ENCODE results near the gene UBXN11. TPM values are rescaled to one million over a fixed set of nuclear protein-coding genes. Genes with fewer than 3 reads are reported as not detected.
"Not testable (repeated sequence)": the region's sequence is repeated elsewhere in the genome, so short reads cannot be mapped to it uniquely, and the experiment has no call there.

UBXN11 gene
- total RNA-seq, 1 donor, result 5.8 TPM

DNA sequence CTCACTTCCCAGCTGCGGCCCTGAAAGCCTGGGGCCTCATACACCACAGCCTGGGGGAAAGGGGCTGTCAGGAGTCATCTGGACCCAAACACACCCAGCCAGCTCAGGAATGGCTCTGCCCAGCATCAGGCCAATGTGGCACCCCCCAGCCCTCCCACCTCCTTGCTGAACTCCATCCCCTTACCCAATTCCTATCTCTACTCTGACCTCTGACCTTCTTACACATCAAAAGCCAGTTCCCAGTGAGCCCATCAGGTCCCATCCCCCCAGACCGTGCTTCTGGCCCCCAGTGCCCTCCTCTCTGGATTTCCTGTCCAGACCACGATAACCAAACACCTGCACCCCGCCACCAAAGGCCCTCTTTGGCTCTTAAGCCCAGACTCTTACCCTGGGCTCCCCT, 31.2 kb upstream of the UBXN11 start:
- H3K4me3 ChIP-seq (ENCODE audit: insufficient read depth, low read length), result no peak overlapping the region
- no peak overlapping the region for H3K4me2 ChIP-seq (ENCODE audit: insufficient read depth, low read length)
- no peaks in the 10 kb centered on the region for H3K79me2 ChIP-seq (ENCODE audit: insufficient read depth, low read length)
- no peaks in the 10 kb centered on the region for H3K36me3 ChIP-seq (ENCODE audit: insufficient read depth, low read length)
- TF ChIP-seq, protein P1, sequence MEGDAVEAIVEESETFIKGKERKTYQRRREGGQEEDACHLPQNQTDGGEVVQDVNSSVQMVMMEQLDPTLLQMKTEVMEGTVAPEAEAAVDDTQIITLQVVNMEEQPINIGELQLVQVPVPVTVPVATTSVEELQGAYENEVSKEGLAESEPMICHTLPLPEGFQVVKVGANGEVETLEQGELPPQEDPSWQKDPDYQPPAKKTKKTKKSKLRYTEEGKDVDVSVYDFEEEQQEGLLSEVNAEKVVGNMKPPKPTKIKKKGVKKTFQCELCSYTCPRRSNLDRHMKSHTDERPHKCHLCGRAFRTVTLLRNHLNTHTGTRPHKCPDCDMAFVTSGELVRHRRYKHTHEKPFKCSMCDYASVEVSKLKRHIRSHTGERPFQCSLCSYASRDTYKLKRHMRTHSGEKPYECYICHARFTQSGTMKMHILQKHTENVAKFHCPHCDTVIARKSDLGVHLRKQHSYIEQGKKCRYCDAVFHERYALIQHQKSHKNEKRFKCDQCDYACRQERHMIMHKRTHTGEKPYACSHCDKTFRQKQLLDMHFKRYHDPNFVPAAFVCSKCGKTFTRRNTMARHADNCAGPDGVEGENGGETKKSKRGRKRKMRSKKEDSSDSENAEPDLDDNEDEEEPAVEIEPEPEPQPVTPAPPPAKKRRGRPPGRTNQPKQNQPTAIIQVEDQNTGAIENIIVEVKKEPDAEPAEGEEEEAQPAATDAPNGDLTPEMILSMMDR (IDR thresholded peaks at IDR 0.05; ENCODE audit: extremely low read depth, low read depth, low read length), result no peak
- no peak overlapping the region for H3K27ac ChIP-seq (ENCODE audit: low read depth, low read length)
- H4K20me1 ChIP-seq (ENCODE audit: insufficient read depth, low read length), result no peaks in the 10 kb centered on the region
- H3K4me1 ChIP-seq (ENCODE audit: insufficient read depth, low read length), result peaks cover 7% of the 10 kb centered on the region
- DNase-seq (ENCODE audit: insufficient read length, low spot score, missing footprints), result peak; percentile 65
- no peak overlapping the region for H2AFZ ChIP-seq (ENCODE audit: low read length)
- H3K9me3 ChIP-seq (ENCODE audit: low read depth, low read length), result no peaks in the 10 kb centered on the region
- H3K27me3 ChIP-seq (ENCODE audit: insufficient read depth, low read length), result peaks cover 22% of the 10 kb centered on the region

DNA sequence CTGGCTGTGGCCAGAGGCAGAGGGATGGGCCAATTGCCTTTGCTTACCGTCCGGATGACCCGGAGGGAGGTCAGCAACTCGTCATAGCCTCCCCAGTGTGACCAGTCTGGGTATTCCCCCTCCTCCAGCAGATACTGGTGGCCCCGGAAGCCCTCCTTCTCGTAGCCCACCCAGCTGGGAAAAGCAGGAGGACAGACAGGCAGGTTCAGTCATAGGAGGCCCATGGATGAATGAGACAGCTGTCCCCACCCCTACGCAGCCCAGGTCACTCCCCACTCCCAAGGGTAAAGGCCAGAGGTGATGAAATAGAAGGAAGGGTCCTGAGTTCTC, 30.7 kb upstream of the UBXN11 start:
- H3K79me2 ChIP-seq (ENCODE audit: insufficient read depth, low read length), result no peaks in the 10 kb centered on the region
- H3K9me3 ChIP-seq (ENCODE audit: low read depth, low read length), result no peaks in the 10 kb centered on the region
- H2AFZ ChIP-seq (ENCODE audit: low read length), result no peak overlapping the region
- no peaks in the 10 kb centered on the region for H4K20me1 ChIP-seq (ENCODE audit: insufficient read depth, low read length)
- peaks cover 21% of the 10 kb centered on the region for H3K27me3 ChIP-seq (ENCODE audit: insufficient read depth, low read length)
- no peaks in the 10 kb centered on the region for H3K36me3 ChIP-seq (ENCODE audit: insufficient read depth, low read length)
- H3K27ac ChIP-seq (ENCODE audit: low read depth, low read length), result no peak overlapping the region
- no peak overlapping the region for H3K4me2 ChIP-seq (ENCODE audit: insufficient read depth, low read length)
- TF ChIP-seq, protein P1 (IDR thresholded peaks at IDR 0.05; ENCODE audit: extremely low read depth, low read depth, low read length), result no peak
- no peak overlapping the region for H3K4me3 ChIP-seq (ENCODE audit: insufficient read depth, low read length)
- peak; percentile 38 for DNase-seq (ENCODE audit: insufficient read length, low spot score, missing footprints)
- H3K4me1 ChIP-seq (ENCODE audit: insufficient read depth, low read length), result peaks cover 7% of the 10 kb centered on the region

DNA sequence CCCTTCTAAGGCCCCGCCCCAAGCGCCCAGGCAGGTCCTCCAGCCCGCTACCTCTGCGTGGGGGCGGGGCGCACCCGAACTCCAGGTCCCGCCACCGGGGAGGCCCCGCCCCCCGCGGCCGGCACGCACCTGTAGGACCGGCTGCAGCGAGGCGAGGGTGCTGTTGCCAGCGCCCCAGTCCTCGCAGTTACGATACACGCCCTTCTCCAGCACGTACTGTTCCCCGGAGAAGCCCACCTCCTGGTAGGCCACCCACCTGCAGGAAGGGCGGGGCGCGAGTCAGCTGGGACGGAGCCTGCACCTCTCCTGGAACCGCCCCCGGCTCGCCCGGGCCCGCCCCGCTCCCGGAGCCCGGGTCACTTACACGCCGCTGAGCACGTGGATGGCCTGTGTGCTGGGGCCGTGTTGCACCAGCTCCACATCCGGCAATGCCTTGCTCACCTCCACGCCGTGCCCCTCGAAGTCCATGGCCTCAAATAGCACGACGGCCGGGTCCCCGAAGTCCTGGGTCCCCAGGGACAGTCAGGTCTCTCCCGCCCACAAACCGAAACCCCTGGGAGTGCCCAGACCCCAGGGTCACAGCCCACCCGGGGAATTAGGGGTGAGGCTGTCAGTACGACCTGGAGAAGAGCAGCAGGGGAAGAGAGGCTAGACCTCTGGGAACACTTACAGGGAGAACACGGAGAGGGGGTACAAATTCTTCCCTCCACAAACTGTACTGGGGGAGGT, 30.2 kb upstream of the UBXN11 start:
- TF ChIP-seq, protein P1 (IDR thresholded peaks at IDR 0.05; ENCODE audit: extremely low read depth, low read depth, low read length), result no peak
- DNase-seq (ENCODE audit: insufficient read length, low spot score, missing footprints), result peak; percentile 87
- H3K4me3 ChIP-seq (ENCODE audit: insufficient read depth, low read length), result peak overlapping the region; percentile 69

DNA sequence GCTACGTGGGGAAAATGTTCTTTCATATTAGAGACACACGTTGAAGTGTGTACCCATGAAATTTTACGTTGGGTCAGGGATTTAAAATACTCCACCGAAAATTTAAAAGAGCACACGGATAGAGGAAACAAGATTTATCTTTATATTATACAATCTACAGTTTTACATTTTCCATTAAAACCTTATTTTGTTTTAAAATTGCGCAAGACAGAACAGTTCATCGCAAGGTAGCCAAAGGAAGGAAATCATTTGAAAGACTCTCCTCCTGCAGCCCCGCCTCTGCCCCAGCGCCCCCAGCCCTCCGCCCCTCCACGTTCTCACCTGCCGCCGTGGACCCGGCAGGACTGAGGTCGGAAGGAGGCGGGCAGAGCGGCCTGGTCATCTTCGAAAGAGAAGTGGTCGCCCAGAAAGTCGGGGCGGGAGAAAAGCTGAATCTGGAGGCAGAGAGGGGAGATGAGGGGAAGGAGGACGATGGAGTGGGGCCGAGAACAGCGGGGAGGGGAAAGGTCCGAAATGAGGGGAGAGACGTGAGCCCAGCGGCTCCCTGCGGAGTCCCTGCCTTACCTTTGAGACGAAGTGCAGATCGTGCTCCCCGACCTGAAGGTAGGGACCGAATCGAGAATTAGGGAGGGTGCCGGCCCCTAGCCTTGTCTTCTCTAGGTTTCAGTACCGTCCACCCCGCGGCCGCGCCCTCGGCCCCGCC, 29.5 kb upstream of the UBXN11 start:
- peaks cover 19% of the 10 kb centered on the region for H3K27me3 ChIP-seq (ENCODE audit: insufficient read depth, low read length)

More for the DNA sequence above, 30.2 kb upstream of the UBXN11 start:
- Histone ChIP-seq H3K27ac (ENCODE audit: low read depth, low read length) (no peak overlapping the region), H3K9me3 (ENCODE audit: low read depth, low read length) (no peaks in the 10 kb centered on the region), H3K4me2 (ENCODE audit: insufficient read depth, low read length) (peak overlapping the region; percentile 88), H4K20me1 (ENCODE audit: insufficient read depth, low read length) (no peaks in the 10 kb centered on the region), H3K4me1 (ENCODE audit: insufficient read depth, low read length) (peaks cover 9% of the 10 kb centered on the region), H3K27me3 (ENCODE audit: insufficient read depth, low read length) (peaks cover 19% of the 10 kb centered on the region), H3K79me2 (ENCODE audit: insufficient read depth, low read length) (no peaks in the 10 kb centered on the region), H3K36me3 (ENCODE audit: insufficient read depth, low read length) (no peaks in the 10 kb centered on the region), H2AFZ (ENCODE audit: low read length) (peak overlapping the region; percentile 47)

DNA sequence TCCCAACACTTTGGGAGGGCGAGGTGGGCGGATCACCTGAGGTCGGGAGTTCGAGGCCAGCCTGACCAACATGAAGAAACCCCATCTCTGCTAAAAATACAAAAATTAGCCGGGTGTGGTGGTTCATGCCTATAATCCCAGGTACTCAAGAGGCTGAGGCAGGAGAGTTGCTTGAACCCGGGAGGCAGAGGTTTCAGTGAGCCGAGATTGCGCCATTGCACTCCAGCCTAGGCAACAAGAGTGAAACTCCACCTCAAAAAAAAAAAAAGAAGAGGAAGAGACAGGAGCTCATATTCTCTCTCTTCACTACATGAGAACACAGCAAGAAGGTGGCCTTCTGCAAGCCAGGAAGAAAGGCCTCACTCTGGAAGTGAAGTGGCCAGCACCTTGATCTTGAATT, 26.9 kb upstream of the UBXN11 start:
- not testable (repeated sequence) for H3K79me2 ChIP-seq (ENCODE audit: insufficient read depth, low read length); H3K4me2 ChIP-seq (ENCODE audit: insufficient read depth, low read length); DNase-seq (ENCODE audit: insufficient read length, low spot score, missing footprints); H2AFZ ChIP-seq (ENCODE audit: low read length); H3K36me3 ChIP-seq (ENCODE audit: insufficient read depth, low read length); H3K27ac ChIP-seq (ENCODE audit: low read depth, low read length); H4K20me1 ChIP-seq (ENCODE audit: insufficient read depth, low read length); H3K4me3 ChIP-seq (ENCODE audit: insufficient read depth, low read length); H3K9me3 ChIP-seq (ENCODE audit: low read depth, low read length)
- Histone ChIP-seq H3K27me3 (ENCODE audit: insufficient read depth, low read length) (peaks cover 19% of the 10 kb centered on the region), H3K4me1 (ENCODE audit: insufficient read depth, low read length) (peaks cover 14% of the 10 kb centered on the region)

More for the DNA sequence above, 29.5 kb upstream of the UBXN11 start:
- H3K4me3 ChIP-seq (ENCODE audit: insufficient read depth, low read length), result peak overlapping the region; percentile 69
- H3K27ac ChIP-seq (ENCODE audit: low read depth, low read length), result no peak overlapping the region
- H3K4me1 ChIP-seq (ENCODE audit: insufficient read depth, low read length), result peaks cover 14% of the 10 kb centered on the region
- H3K79me2 ChIP-seq (ENCODE audit: insufficient read depth, low read length), result no peaks in the 10 kb centered on the region
- peak; percentile 73 for DNase-seq (ENCODE audit: insufficient read length, low spot score, missing footprints)
- H3K36me3 ChIP-seq (ENCODE audit: insufficient read depth, low read length), result no peaks in the 10 kb centered on the region
- H3K9me3 ChIP-seq (ENCODE audit: low read depth, low read length), result no peaks in the 10 kb centered on the region
- H4K20me1 ChIP-seq (ENCODE audit: insufficient read depth, low read length), result no peaks in the 10 kb centered on the region
- TF ChIP-seq, protein P1 (IDR thresholded peaks at IDR 0.05; ENCODE audit: extremely low read depth, low read depth, low read length), result no peak
- peak overlapping the region; percentile 85 for H2AFZ ChIP-seq (ENCODE audit: low read length)
- peak overlapping the region; percentile 88 for H3K4me2 ChIP-seq (ENCODE audit: insufficient read depth, low read length)
